Measurements from ENCODE around the gene SLC25A21.

- no peak for TF ChIP-seq CTCF (tag by site-specific recombination; IDR thresholded peaks at IDR 0.05)
- TF ChIP-seq PRDM6 (tag by site-specific recombination; IDR thresholded peaks at IDR 0.05): no peak
- no peak for TF ChIP-seq GLI2 (tag by site-specific recombination; IDR thresholded peaks at IDR 0.05; ENCODE audit: borderline replicate concordance, low read depth)
- no peak for TF ChIP-seq ZNF274 (IDR thresholded peaks at IDR 0.05; ENCODE audit: low read length)
- TF ChIP-seq ZNF274 (tag by site-specific recombination; IDR thresholded peaks at IDR 0.05; ENCODE audit: borderline replicate concordance): no peak
Measured at GRCh38 chr14:36659010-36659821, 513.2 kb downstream of the SLC25A21 start.
